Measurements from ENCODE around the gene PEX12. TPM values are rescaled to one million over a fixed set of nuclear protein-coding genes. Genes with fewer than 3 reads are reported as not detected.

PEX12 gene
- 1 to 10 TPM in 2 of 4 donors, under 1 TPM in 1, not detected in 1; 0.75 to 5.2 (median 3.0) TPM for total RNA-seq

- intact Hi-C loops (cut with DNase I; ENCODE audit: low total_unique reads) (no loop called here), in situ Hi-C loops (cut with MboI; ENCODE audit: low pct_ligation_motif_present in 1 of 4, low pct_unique_long_range_greater_than_20kb in 1 of 4, low sequenced_read_pairs in 3 of 4) (no loop called here)
- DNase-seq = peak; percentile 91
- Histone ChIP-seq H3K27ac (peak within 1 kb of the TSS; percentile 90 to 94 (median 92)), H3K27me3 (no peaks in the 10 kb centered on the region), H3K4me1 (peaks cover 5 to 16% (median 14%) of the 10 kb centered on the region in 4 donors), H3K4me3 (peak within 1 kb of the TSS; percentile 61 to 77 (median 68)), H3K36me3 (peaks cover 0 to 7% (median 0%) of the 10 kb centered on the region in 4 donors), H3K9me3 (no peaks in the 10 kb centered on the region)
- 0% methylated on average over 45 of the region's 45 CpGs; no CpG with 5 or more reads in 1 of the 2 donors for WGBS, 2 donors (ENCODE audit: low coverage in 1 of 2)
- TF ChIP-seq POLR2AphosphoS5 (IDR thresholded peaks at IDR 0.05) (peak; percentile 67 to 86 (median 83)), EP300 (IDR thresholded peaks at IDR 0.05; ENCODE audit: low read depth) (no peak), CTCF (IDR thresholded peaks at IDR 0.05) (no peak), POLR2A (IDR thresholded peaks at IDR 0.05) (peak; percentile 78)
These were observed at the start of gene PEX12 for GRCh38 chr17:35578197-35578928. Gene PEX12 (minus strand): TSS chr17:35578571. CDS start chr17:35578021, 550 bp downstream.

- H3K9me3 ChIP-seq = no peaks in the 10 kb centered on the region
- TF ChIP-seq EP300 (IDR thresholded peaks at IDR 0.05; ENCODE audit: low read depth) (no peak), POLR2A (IDR thresholded peaks at IDR 0.05) (no peak), CTCF (IDR thresholded peaks at IDR 0.05) (no peak), POLR2AphosphoS5 (IDR thresholded peaks at IDR 0.05) (no peak)
- H3K36me3 ChIP-seq = peaks cover 0 to 40% (median 11%) of the 10 kb centered on the region in 4 donors
- H3K27me3 ChIP-seq = no peaks in the 10 kb centered on the region
- DNase-seq = no peak
- 61 to 63% methylated on average over 3 to 4 of the region's 4 CpGs for WGBS, 2 donors (ENCODE audit: low coverage in 1 of 2)
- no peak overlapping the region for H3K27ac ChIP-seq
- intact Hi-C loops (cut with DNase I; ENCODE audit: low total_unique reads) = no loop called here
- H3K4me1 ChIP-seq = no peaks in the 10 kb centered on the region
- no peak overlapping the region for H3K4me3 ChIP-seq
- in situ Hi-C loops (cut with MboI; ENCODE audit: low pct_ligation_motif_present in 1 of 4, low pct_unique_long_range_greater_than_20kb in 1 of 4, low sequenced_read_pairs in 3 of 4) = no loop called here
These were observed 49.0 kb upstream of the PEX12 start for GRCh38 chr17:35627417-35627816.

DNA sequence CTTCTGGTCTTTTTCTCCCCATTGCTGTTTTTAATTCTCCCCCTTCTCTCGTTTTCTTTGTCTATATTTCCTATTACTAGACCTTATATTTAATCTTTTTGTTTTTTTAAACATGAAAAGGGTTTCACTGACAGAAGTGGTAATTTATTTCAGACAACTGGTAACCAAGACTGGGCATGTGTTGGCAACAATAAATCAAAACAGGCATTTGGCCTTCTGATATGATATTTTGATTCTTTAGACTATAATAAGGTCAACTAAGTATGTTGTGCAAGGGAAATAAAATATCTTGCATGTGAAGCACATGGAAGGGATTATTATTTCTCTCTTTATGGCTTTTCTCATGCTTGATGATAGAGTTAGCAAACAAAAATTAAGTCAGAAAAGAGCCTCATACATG lies 43.4 kb upstream of the PEX12 start:
- peaks cover 0 to 6% (median 3%) of the 10 kb centered on the region in 4 donors for H3K36me3 ChIP-seq
- intact Hi-C loops (cut with DNase I; ENCODE audit: low total_unique reads) (no loop called here), in situ Hi-C loops (cut with MboI; ENCODE audit: low pct_ligation_motif_present in 1 of 4, low pct_unique_long_range_greater_than_20kb in 1 of 4, low sequenced_read_pairs in 3 of 4) (loop anchor here in 3 of 4 donors (25.0 kb wide), 1 partner anchor 116 kb away; the partner anchor contains the start of gene RASL10B (in 3 of the 3))
- no peak for DNase-seq
- H3K9me3 ChIP-seq = no peaks in the 10 kb centered on the region
- 60 to 74% methylated on average over 1 of the region's 1 CpG for WGBS, 2 donors (ENCODE audit: low coverage in 1 of 2)
- H3K4me1 ChIP-seq = peaks cover 0 to 20% (median 14%) of the 10 kb centered on the region in 4 donors
- no peaks in the 10 kb centered on the region for H3K27me3 ChIP-seq
- H3K4me3 ChIP-seq = no peak overlapping the region
- no peak overlapping the region for H3K27ac ChIP-seq
- TF ChIP-seq CTCF (IDR thresholded peaks at IDR 0.05) (no peak), POLR2AphosphoS5 (IDR thresholded peaks at IDR 0.05) (no peak), EP300 (IDR thresholded peaks at IDR 0.05; ENCODE audit: low read depth) (no peak), POLR2A (IDR thresholded peaks at IDR 0.05) (no peak)

GRCh38 chr17:35618628-35619027 lies 40.3 kb upstream of the PEX12 start:
- peak overlapping the region in 2 of 4 donors; percentile 19 to 42 for H3K27ac ChIP-seq
- in situ Hi-C loops (cut with MboI; ENCODE audit: low pct_ligation_motif_present in 1 of 4, low pct_unique_long_range_greater_than_20kb in 1 of 4, low sequenced_read_pairs in 3 of 4) = loop anchor here in 3 of 4 donors (25.0 kb wide), 1 partner anchor 119 kb away; the partner anchor contains the start of gene RASL10B (in 3 of the 3)
- TF ChIP-seq POLR2AphosphoS5 (IDR thresholded peaks at IDR 0.05) (no peak), POLR2A (IDR thresholded peaks at IDR 0.05) (no peak), EP300 (IDR thresholded peaks at IDR 0.05; ENCODE audit: low read depth) (no peak), CTCF (IDR thresholded peaks at IDR 0.05) (no peak)
- no peak overlapping the region for H3K4me3 ChIP-seq
- H3K4me1 ChIP-seq = peaks cover 0 to 20% (median 14%) of the 10 kb centered on the region in 4 donors
- DNase-seq = no peak
- no peaks in the 10 kb centered on the region for H3K36me3 ChIP-seq
- H3K27me3 ChIP-seq = no peaks in the 10 kb centered on the region
- H3K9me3 ChIP-seq = no peaks in the 10 kb centered on the region
- intact Hi-C loops (cut with DNase I; ENCODE audit: low total_unique reads) = loop anchor here (10.0 kb wide), 1 partner anchor 126 kb away; no protein-coding TSS in a partner anchor
